ENCODE measurements around the gene SIAH1. TPM values are rescaled to one million over a fixed set of nuclear protein-coding genes. Genes with fewer than 3 reads are reported as not detected.
"Not testable (repeated sequence)": the region's sequence is repeated elsewhere in the genome, so short reads cannot be mapped to it uniquely, and the experiment has no call there.

The SIAH1 gene
- polyA plus RNA-seq (ENCODE audit: insufficient read length in 3 of 3): 10 to 100 TPM; 49.3 to 60.7 (median 51.1) TPM

- peak in 2 of 3 donors; percentile 70 to 76 for DNase-seq (ENCODE audit: low read depth in 3 of 3, low spot score in 2 of 3)
Measured at GRCh38 chr16:48385253-48386150, at the start of gene SIAH1. TSS of gene SIAH1 (minus strand) at chr16:48385413. CDS start at chr16:48362428, 22,985 bp downstream.

- DNase-seq (ENCODE audit: low read depth in 3 of 3, low spot score in 2 of 3): no peak
Measured at GRCh38 chr16:48434653-48435317, 49.6 kb upstream of the SIAH1 start.

- DNase-seq (ENCODE audit: low read depth in 3 of 3, low spot score in 2 of 3): no peak
Measured at GRCh38 chr16:48433850-48434530, 48.8 kb upstream of the SIAH1 start.

GRCh38 chr16:48433116-48433849 is 48.1 kb upstream of the SIAH1 start:
- DNase-seq (ENCODE audit: low read depth in 3 of 3, low spot score in 2 of 3): no peak

GRCh38 chr16:48432136-48432535 is 46.9 kb upstream of the SIAH1 start:
- no peak for DNase-seq (ENCODE audit: low read depth in 3 of 3, low spot score in 2 of 3)

- no peak for DNase-seq (ENCODE audit: low read depth in 3 of 3, low spot score in 2 of 3)
Measured at GRCh38 chr16:48430890-48431289, 45.7 kb upstream of the SIAH1 start.

GRCh38 chr16:48426244-48427141 is 41.3 kb upstream of the SIAH1 start:
- DNase-seq (ENCODE audit: low read depth in 3 of 3, low spot score in 2 of 3): no peak

- DNase-seq (ENCODE audit: low read depth in 3 of 3, low spot score in 2 of 3): no peak
Measured at GRCh38 chr16:48422537-48422936, 37.3 kb upstream of the SIAH1 start.

- DNase-seq (ENCODE audit: low read depth in 3 of 3, low spot score in 2 of 3): no peak
Measured at GRCh38 chr16:48421741-48422140, 36.5 kb upstream of the SIAH1 start.

GRCh38 chr16:48420437-48420836 is 35.2 kb upstream of the SIAH1 start:
- no peak for DNase-seq (ENCODE audit: low read depth in 3 of 3, low spot score in 2 of 3)

- DNase-seq (ENCODE audit: low read depth in 3 of 3, low spot score in 2 of 3): not testable (repeated sequence)
Measured at GRCh38 chr16:48416617-48417016, 31.4 kb upstream of the SIAH1 start.

- DNase-seq (ENCODE audit: low read depth in 3 of 3, low spot score in 2 of 3): no peak
Measured at GRCh38 chr16:48413272-48413671, 28.1 kb upstream of the SIAH1 start.

GRCh38 chr16:48409839-48410632 is 24.8 kb upstream of the SIAH1 start:
- DNase-seq (ENCODE audit: low read depth in 3 of 3, low spot score in 2 of 3): no peak

- DNase-seq (ENCODE audit: low read depth in 3 of 3, low spot score in 2 of 3): no peak
Measured at GRCh38 chr16:48408688-48409087, 23.5 kb upstream of the SIAH1 start.

- no peak for DNase-seq (ENCODE audit: low read depth in 3 of 3, low spot score in 2 of 3)
Measured at GRCh38 chr16:48405907-48406306, 20.7 kb upstream of the SIAH1 start.

- no peak for DNase-seq (ENCODE audit: low read depth in 3 of 3, low spot score in 2 of 3)
Measured at GRCh38 chr16:48405153-48405552, 19.9 kb upstream of the SIAH1 start.

GRCh38 chr16:48402547-48402946 is 17.3 kb upstream of the SIAH1 start:
- DNase-seq (ENCODE audit: low read depth in 3 of 3, low spot score in 2 of 3): not testable (repeated sequence)

- no peak for DNase-seq (ENCODE audit: low read depth in 3 of 3, low spot score in 2 of 3)
Measured at GRCh38 chr16:48395375-48395774, 10.2 kb upstream of the SIAH1 start.

GRCh38 chr16:48394355-48394703 is 9.1 kb upstream of the SIAH1 start:
- no peak for DNase-seq (ENCODE audit: low read depth in 3 of 3, low spot score in 2 of 3)

Data from right renal cortex interstitium (tissue), 3 donors.